GM21717 (cell line): ENCODE data around the gene TMEM217.
"Not testable (repeated sequence)": the region's sequence is repeated elsewhere in the genome, so short reads cannot be mapped to it uniquely, and the experiment has no call there.

Experiments used
- ATAC-seq: cut with Tn5 transposase; IDR thresholded peaks from one replicate; pipeline ENCODE4 v1.9.1; 2021; ENCODE audit warnings: mild to moderate bottlenecking, moderate library complexity; ENCODE audit not compliant: unreplicated experiment

TMEM217 gene

GRCh38 chr6:37187321-37188022 lies 70.5 kb downstream of the TMEM217 start:
- ATAC-seq = no peak

GRCh38 chr6:37185949-37186720 lies 71.8 kb downstream of the TMEM217 start:
- not testable (repeated sequence) for ATAC-seq

- ATAC-seq = no peak
These were observed 75.0 kb downstream of the TMEM217 start for GRCh38 chr6:37182736-37183590.

GRCh38 chr6:37180610-37181009 lies 77.3 kb downstream of the TMEM217 start:
- ATAC-seq = not testable (repeated sequence)

- no peak for ATAC-seq
These were observed 77.9 kb downstream of the TMEM217 start for GRCh38 chr6:37180075-37180474.

- ATAC-seq = no peak
These were observed 79.9 kb downstream of the TMEM217 start for GRCh38 chr6:37177935-37178517.

- ATAC-seq = no peak
These were observed 80.6 kb downstream of the TMEM217 start for GRCh38 chr6:37177077-37177934.

GRCh38 chr6:37176268-37177076 lies 81.5 kb downstream of the TMEM217 start:
- ATAC-seq = no peak

GRCh38 chr6:37175332-37176267 lies 82.3 kb downstream of the TMEM217 start:
- ATAC-seq = no peak

GRCh38 chr6:37174515-37175331 lies 83.2 kb downstream of the TMEM217 start:
- ATAC-seq = no peak

GRCh38 chr6:37174196-37174514 lies 83.8 kb downstream of the TMEM217 start:
- no peak for ATAC-seq

GRCh38 chr6:37173493-37174195 lies 84.3 kb downstream of the TMEM217 start:
- ATAC-seq = no peak

GRCh38 chr6:37172912-37173492 lies 84.9 kb downstream of the TMEM217 start:
- ATAC-seq = no peak

- no peak for ATAC-seq
These were observed 85.8 kb downstream of the TMEM217 start for GRCh38 chr6:37171970-37172812.

GRCh38 chr6:37171201-37171969 lies 86.6 kb downstream of the TMEM217 start:
- ATAC-seq = no peak
